ENCODE data around the gene CDK5RAP2.
A peak's percentile ranks its signal among the peaks of the same experiment; 100 is the strongest.
"Not testable (repeated sequence)": the region's sequence is repeated elsewhere in the genome, so short reads cannot be mapped to it uniquely, and the experiment has no call there.

The CDK5RAP2 gene

DNA sequence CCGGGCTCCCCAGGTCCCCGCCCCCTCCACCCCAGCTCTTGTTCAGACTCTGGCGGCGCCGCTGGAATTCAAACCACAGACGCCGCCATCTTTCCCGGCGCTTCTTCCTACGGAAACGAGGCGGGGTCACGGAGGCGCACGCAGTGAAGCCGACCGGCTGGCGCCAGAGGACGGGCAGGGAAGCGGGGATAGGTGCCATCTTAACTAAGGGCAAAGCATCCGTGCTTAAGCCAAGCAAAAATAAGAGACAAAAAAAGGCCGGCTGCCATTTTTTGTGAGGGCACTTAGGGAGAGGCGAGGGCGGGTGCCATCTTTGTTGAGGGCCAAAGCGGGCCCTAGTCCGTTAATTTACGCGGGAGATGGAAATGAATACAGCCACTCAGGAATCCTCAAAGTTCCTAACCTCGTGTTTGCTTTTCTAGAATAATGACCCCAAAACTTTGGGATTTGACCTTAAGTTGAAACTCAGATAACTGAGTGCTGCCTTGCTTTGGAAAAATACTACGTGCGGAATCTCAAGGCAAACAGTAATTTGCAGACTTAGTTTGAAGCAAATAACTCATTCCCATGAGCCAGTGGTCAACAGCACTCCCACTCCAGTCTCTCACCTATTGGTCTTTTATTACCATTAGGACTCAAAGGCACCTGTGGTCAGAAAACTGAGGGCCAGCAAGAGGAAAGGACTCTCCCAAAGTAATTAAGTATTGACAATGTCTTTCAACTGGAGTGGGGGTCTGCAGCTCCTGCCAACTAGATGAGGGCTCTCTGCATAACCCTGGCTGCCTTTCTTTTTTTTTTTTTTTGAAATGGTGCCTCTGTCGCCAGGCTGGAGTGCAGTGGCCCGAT lies at the start of gene CDK5RAP2:
CDK5RAP2 (minus strand) TSS at position 117 of the 846 bp plus-strand sequence. CDS start 189 bp downstream, outside the sequence.
- DNase-seq, result peak; percentile 98

DNA sequence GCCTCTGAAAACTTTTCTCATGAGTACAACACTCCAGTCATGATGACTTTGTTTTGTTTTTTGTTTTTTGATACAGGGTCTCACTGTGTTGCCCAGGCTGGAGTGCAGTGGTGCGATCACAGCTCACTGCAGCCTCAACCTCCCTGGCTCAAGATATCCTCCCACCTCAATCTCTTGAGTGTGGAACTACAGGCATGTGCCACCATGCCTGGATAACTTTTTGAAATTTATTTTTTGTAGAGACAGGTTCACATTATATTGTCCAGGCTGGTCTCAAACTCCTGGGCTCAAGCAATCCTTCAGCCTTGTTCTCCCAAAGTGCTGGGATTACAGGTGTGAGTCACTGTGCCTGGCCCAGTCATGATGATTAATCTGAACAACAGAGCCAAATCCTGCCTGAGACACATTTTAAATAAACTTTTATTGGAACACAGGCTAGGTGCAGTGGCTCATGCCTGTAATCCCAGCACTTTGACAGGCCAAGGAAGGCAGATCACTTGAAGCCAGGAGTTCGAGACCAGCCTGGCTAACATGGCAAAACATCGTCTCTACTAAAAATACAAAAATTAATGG lies 49.0 kb upstream of the CDK5RAP2 start:
- not testable (repeated sequence) for DNase-seq

DNA sequence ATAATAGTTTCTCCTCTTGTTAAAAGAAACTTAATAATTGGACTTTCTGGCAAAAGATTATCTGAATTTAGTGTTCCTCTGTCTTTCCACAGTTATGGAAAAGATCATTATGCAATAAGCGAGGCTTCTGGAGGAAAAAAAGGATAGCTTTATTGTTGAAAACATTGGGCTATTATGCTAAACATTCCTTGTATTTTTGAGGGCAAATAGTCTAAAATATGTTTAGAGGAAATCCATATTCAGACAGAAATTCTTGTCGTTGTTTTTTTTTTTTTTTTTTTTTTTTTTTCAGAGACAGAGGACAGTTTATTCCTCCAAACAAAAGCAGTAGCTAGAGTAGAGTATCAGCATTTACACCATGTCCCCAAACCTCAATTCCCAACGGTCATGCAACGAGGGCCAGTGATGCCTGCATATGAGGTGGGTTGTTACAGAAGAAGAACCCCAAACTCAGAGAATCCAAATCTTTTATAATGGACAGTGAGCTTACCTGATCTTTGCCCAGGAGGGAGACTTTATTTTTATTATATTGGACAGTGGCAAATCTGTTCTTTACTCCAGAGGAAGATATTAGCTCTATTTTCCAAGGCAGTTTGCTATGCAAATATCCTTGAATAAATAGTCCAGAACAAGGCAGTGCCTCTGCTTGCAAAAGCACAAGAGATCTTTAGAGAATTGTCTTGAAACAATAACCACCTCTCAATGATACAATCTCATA lies 48.4 kb upstream of the CDK5RAP2 start:
- no peak for DNase-seq

DNA sequence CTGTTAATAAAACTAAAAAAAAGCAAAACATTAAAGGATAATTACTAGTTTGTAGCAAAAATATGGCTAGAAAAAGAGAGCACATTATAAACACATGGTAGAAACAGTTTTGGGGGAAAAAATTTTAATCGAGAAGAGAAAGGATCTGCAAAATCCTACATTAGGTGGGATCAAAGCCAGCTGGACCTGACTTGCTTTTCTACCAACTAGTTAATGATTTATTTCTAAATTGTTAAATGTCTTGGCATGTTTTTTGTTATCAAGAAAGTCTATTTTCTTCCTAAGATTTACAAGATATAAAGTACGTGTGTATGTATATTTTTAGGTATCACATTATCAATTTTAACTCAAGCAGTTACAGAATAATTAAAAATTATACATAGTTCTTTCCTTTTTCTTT lies 47.1 kb upstream of the CDK5RAP2 start:
- no peak for DNase-seq

DNA sequence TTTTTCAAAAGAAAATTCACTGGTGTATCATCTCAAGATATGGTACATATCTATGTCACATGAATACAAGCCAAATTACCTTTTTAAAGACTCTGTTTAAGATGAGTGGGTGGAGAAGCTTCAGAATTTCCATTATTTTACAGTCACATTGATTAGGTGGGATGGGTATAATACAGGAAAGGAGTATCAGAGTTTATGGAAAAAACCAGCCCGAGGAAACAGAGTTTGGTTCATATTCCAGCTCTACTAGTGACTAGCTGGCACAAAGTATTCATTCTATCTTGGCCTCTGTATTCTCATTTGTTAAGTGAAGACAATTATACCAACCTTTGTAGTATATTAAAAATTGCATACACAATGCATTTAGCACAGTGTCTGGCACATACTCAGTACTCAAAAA lies 46.5 kb upstream of the CDK5RAP2 start:
- DNase-seq, result no peak

DNA sequence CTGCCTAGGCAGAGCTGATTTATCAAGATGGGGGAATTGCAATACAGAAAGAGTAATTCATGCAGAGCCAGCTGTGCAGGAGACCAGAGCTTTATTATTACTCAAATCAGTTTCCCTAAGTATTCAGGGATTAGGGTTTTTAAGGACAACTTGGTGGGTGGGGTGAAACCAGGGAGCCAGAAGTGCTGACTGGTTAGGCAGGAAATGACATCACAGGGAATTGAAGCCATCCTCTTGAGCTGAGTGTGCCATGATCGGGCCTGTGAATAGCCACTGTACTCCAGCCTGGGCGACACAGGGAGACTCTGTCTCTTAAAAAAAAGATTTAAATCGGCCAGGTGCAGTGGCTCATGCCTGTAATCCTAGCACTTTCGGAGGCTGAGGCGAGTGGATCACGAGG lies 45.3 kb upstream of the CDK5RAP2 start:
- no peak for DNase-seq

DNA sequence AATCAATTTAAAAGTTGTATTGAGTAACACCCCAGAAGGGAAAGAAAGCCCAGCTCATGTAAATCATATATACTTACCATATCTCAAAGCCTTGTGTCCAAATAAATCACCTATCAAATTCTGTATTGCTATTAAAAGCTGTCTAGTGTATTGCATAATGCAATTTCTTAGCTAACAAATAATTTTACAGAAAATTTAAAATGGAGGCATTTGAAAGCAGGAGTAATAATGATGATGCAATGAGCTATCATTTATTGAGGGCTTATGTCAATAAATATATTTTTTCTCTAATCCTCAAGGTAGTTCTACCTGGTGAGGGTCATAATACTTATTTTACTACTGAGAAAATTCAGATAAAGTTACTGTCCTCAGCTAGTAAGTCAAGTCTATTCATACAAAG lies 42.8 kb upstream of the CDK5RAP2 start:
- no peak for DNase-seq

DNA sequence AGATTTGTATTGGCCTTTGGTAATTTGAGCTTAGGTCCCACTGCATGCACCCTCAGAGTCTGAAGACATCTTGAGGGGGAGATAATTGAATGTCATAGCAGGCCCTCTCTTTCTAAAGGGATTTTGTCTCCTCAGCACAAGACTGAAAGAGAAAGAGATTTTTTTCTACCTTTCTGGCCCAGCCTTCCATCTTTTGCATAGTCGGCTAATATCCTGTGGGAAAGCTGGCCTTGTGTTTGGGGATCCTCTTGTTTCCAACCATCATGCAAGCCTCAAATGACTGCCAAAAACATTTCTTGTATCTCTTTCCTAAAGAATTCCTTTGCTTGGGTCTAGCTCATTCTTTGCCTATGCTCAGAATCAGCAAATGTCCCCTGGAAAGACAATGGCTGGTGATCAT lies 42.0 kb upstream of the CDK5RAP2 start:
- DNase-seq, result no peak

DNA sequence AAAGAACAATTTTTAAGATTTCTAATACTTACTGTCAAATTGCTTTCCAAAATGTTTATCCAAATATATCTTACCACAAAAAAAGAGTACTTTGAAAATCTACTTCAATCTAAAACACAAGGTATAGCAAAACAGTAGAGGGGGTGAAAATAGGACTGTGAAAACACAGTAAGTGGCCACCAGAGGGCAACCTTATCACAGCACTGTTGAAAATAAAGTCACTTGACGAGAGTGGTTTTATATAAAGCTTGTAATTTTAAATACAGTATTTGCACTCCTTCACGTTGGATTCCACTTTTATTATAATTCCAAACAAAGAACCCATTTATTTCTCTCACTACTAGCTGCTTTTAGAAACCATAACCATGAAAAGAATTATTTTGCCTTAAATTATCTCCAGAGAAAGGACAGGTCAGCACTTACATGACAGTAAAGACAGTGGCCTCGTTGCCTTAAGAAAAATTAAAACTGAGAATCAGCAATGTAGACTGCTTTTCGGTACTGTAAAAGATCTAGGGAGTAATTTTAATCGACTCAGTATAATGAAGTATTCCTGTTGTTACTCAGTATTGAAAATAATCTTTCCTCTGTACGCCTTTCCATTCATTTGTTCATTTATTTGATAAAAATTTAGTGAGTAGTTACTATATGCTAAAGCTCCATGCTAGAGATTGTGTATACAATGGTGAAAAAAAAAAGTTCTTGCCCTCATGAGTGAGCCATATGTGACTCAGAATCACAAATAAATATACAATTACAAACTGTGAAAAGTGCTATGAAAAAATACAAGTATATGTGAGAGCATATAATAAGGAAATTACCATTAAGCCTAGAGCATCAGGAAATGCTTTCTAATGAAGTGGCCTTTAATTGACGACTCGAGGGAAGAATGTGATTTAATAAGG lies 40.0 kb upstream of the CDK5RAP2 start:
- DNase-seq, result peak; percentile 67

DNA sequence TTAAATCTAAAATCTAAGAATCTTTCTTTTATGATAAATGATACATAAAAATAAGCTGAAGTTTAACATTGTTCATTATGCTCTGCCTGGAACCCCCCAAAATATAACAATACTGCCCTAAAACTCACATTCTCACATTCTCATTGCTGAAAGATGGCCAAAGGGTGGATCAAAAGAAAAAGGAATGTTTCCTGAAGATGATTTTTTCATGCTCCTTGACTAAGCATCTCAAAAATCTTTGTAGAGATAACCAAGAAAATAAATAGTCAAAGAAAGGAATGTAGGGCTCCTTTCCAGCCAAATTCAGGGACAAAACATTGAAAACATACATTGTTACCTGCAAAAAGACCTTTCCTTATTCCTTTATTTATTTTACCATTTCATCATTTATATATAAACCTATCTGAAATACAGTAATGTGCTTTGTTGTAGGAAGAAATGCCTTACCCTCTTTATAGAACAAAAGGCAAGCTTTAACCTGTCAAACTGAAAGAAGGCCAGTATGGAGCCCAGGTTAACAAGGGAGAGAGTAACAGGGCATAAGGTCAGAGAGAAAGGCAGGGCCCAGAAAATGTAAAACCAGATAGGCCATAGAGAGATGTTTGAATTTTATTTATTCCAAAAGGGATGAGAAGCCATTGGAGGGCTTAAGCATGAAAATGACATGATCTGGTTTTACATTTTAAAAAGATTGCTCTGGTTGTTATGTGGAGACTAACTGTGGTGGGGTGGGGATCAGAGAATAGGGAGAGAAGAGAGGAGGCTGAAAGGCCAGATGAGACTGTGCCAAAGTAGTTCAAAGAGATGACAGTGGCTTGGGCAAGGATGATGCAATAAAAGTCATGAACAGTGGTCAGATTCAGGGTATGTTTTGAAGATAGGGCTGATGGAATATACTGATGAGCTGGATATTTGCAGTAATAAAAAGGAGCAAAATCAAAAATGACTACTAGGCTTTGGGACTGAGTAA lies 37.3 kb upstream of the CDK5RAP2 start:
- no peak for DNase-seq

DNA sequence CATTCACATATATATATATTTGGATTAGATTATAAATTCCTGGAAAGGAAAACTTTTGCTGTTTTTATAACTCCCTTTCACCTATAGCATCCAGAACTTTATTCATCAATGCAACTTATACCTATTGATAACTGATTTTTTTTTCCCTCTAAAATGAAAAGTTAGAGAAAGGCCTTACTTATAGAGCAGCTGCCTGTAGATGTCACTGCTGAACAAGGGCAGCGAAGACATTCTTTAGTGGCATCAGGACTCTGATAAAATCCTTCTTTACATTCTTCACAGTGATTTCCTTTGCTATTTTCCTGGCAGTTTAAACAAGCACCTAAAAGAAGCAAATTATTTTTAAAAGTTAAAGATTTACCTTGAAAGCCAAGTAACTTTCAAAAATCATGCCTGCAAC lies 32.3 kb upstream of the CDK5RAP2 start:
- no peak for DNase-seq

DNA sequence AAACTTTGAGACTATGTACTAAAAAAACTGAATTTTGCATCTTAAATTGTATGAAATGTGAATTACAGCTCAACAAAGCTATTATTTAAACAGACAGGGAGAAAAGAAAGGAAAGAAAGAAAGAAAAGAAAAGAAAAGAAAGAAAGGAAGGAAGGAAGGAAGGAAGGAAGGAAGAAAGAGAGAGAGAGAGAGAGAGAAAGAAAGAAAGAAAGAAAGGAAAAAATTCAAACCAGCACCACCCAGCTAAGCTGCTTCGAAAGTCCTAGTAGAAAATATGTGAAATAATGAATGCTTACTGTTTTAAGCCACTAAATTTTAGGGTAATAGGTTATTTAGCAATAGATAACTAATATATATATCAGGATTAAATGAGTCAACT lies 31.7 kb upstream of the CDK5RAP2 start:
- no peak for DNase-seq

DNA sequence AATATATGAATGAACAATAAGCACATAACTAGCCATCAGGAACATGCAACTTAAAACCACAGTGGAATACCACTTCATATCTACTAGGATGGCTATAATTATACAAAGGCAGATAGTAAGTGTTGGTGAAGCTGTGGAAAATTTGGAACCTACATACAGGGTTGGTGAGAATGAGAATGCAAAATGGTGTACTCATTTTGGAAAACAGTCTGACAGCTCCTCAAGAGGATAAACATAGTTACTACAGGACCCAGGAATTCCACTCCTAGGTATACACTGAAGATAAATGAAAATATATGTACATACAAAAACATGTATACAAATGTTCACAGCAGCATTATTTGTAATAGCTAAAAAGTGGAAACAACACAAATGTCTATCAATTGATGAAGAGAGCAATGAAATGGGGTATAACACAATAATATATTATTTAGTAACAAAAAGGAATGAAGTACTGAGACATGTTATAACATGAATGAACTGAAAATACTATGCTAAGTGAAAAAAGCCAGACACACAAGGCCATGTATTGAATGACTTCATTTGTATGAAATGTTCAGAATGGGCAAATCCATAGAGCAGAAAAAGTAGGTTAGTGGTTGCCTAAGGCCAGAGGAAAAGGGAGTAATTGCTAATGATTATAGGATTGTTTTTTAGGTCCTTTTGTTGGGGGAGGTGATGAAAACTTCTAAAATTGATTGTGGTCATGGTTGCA lies 31.2 kb upstream of the CDK5RAP2 start:
- DNase-seq, result no peak

DNA sequence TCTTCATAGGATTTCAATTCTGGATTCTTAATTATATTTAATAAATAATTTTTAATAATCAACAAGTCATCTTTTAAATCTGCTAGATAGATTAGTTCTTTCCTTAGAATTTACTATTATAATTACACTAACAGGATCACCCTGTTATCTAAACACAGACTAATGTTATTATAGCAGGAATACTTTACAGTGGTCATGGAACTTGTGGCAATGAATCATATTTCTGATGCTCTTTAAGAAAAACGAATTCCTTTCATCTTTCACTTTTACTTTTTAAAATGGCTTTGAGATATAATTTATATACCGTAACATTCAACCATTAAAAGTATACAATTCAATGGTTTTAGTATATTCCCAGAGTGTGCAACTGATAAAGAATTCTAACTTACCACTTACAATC lies 29.7 kb upstream of the CDK5RAP2 start:
- DNase-seq, result no peak

DNA sequence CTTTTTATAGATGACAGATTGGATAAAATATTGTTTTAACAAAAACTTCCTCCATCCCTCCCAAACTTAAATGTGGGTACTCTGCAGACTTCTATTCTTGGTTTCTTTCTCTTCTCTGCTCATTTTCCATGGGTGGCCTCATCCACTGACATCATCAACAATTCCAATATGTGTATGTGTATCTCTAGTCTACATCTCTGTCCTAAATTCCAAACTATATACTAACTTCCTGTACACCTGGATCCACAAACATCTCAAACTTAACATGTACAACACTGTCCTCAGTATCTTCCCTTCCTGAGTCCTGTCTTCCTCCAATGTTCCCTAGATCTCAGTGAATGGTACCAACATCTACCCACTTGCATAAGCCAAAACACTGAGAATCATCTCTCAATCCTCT lies 28.5 kb upstream of the CDK5RAP2 start:
- no peak for DNase-seq

DNA sequence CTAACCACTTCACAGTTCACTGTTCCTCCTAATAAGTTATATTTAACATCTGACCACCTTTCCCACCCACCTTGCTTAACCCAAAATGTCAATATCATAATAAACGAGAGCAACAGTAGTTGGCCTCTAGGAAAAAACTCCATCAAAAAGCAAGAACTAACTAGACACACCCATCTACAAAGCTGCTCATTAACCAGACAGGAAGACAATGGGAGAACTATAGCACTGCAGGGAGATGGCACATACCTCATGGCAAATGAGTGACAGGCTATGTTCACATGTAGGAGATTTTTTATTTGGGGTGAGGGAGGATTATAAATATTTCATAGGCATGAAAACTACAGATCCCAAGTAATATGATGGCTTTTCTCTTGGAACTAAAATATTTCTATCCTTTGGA lies 23.6 kb upstream of the CDK5RAP2 start:
- DNase-seq, result no peak

DNA sequence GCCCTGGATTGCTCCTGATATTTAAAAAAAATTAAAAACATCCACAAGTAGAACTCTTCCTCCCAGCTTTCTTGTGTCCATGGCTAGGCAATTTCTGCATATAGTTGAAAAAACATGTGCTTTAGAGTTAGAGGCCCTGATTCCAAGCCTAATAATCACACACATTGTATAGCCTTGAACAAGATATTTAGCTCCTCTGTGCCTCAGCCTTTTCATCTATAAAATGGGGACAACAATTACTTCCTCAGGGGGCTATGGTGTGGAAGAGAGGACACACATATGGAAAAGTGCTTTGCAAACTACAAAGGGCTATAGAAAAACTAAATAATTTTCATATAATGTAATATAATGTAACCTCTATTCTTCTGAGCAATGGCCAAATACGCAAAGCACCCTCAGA lies 23.0 kb upstream of the CDK5RAP2 start:
- no peak for DNase-seq

DNA sequence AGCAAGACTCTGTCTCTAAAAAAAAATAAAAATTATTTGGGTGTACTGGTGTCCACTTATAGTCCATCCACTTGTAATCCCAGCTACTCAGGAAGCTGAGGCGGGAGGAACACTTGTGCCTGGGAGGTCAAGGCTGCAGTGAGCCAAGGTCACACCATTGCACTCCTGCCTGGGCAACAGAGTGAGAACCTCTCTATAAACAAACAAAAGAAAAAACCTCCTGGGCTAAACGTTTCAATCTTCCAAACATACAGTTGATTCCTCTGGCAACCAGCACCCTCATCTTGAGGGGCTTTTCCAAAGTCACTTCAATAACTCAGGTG lies 13.9 kb upstream of the CDK5RAP2 start:
- no peak for DNase-seq

DNA sequence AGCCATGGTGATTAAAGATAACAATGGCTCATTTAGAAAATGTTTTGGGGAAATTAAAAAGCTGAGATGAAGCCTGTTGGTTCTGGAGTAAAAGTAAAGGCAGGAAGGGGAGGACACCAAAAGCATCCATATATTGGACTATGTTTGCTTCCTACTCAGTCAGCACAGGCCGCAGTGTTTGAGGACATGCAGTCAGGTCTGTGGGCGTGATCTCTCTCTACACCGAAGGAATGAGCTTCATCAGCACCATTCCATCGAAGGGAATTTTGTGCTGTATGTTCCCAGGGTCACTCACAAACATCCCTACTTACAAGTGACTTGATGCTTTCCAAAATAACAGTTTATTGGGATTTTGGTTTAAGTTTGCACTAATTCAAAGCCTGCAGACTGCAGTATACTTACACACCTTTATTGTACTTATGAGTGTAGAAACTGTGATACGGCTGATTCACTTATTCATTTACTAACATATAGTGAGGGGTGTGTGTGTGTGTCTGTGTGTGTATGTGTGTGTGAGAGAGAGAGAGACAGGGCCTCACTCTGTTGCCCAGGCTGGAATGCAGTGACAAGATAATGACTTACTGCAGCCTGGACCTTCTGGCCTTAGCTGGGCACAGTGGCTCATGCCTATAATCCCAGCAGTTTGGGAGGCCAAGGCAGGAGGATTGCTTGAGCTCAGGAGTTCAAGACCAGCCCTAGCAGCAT lies 13.4 kb upstream of the CDK5RAP2 start:
- no peak for DNase-seq

DNA sequence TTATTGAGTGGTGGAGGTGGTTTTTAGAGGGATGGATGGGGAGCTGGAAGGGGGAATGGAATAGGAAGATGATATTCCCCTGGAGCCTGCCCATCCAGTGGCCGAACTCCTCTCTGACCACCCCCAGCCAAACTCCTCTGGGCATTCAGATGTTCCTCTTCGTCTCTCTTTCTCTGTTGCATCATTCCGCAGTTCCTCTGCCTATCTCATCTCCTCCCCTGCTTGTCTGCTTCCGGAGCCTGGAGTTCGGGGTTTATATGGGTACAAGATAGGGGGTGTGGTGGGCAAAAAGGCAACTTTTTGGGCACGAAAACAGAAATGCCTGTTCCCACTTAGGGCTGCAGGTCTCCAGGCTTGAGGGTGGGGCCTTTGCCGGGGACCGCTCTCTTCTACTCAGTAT lies 12.2 kb upstream of the CDK5RAP2 start:
- no peak for DNase-seq

DNA sequence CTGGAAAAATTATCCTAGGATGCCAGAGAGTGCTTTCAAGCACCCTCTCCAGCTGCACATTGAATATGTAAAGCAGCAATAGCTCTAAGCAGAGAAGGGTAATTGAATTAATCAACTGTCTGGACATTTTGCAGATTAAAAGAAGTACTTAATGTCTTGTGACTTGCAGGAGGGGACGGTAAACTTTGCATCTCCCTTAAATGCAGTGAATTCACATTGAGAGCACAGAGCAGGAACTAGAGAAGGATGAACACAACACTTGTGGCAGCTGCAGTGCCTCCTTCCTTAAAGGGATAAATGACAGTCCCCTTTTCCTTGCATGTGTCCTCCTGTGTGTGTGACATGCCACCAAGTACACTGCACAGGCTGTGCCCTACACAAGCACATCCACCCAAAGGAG lies 7.4 kb upstream of the CDK5RAP2 start:
- no peak for DNase-seq
